GM12864 (cell line): ENCODE results near the gene RTP5.

Experiments
- DNase-seq: peaks from one replicate; pipeline ENCODE4 v3.0.0-alpha.2; 2011; ENCODE audit warnings: low read depth
- H3K4me3 ChIP-seq: 2 replicates; pipeline ENCODE4 v1.5.1; 2011; ENCODE audit warnings: mild to moderate bottlenecking, low read depth, low read length, control low read depth
- TF ChIP-seq, protein P1 (sequence below): IDR thresholded peaks from 2 replicates; pipeline ENCODE4 v1.5.1; 2011; ENCODE audit warnings: low read depth, mild to moderate bottlenecking, moderate library complexity, low read length, control low read depth, inconsistent platforms; ENCODE audit errors: missing control alignments

Gene RTP5

GRCh38 chr2:241865416-241865956 lies 4.0 kb upstream of the RTP5 start:
- no peak for DNase-seq
- no peak overlapping the region for H3K4me3 ChIP-seq
- TF ChIP-seq, protein P1, sequence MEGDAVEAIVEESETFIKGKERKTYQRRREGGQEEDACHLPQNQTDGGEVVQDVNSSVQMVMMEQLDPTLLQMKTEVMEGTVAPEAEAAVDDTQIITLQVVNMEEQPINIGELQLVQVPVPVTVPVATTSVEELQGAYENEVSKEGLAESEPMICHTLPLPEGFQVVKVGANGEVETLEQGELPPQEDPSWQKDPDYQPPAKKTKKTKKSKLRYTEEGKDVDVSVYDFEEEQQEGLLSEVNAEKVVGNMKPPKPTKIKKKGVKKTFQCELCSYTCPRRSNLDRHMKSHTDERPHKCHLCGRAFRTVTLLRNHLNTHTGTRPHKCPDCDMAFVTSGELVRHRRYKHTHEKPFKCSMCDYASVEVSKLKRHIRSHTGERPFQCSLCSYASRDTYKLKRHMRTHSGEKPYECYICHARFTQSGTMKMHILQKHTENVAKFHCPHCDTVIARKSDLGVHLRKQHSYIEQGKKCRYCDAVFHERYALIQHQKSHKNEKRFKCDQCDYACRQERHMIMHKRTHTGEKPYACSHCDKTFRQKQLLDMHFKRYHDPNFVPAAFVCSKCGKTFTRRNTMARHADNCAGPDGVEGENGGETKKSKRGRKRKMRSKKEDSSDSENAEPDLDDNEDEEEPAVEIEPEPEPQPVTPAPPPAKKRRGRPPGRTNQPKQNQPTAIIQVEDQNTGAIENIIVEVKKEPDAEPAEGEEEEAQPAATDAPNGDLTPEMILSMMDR = no peak

DNA sequence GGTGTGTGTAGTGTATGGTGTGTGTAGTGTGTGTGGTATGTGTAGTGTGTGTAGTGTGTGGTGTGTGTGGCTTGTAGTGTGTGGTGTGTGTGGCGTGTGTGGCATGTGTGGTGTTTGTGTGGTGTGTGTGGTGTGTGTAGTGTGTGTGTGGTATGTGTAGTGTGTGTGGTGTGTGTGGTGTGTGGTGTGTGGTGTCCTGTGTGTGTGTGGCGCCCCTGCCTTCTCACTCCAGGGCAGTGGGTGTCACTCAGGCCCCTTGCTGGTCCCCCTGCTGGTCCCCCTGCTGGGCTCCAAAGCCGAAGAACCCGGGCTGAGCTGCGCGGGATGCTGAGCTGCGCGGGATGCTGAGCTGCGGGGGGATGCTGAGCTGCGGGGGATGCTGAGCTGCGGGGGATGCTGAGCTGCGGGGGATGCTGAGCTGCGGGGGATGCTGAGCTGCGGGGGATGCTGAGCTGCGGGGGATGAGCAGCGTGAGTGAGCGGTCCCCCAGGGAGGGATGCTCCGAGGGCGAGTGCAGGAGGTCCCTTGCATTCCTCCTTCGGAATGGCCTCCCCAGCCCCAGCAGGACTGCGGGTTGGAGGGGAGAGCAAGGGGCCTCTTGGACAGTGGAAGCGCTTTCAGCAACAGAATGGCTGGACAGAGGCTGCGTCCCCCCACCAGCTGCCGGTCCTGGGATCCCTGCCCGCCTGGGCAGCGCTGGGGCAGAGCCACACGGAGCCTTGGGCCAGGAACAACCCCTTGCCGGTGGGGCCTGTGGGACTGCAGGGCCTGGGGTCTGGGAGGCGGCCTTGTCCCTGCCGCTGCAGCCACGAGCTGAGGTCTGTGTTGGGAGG lies 3.4 kb upstream of the RTP5 start:
- TF ChIP-seq, protein P1 = no peak
- no peak for DNase-seq
- no peak overlapping the region for H3K4me3 ChIP-seq

DNA sequence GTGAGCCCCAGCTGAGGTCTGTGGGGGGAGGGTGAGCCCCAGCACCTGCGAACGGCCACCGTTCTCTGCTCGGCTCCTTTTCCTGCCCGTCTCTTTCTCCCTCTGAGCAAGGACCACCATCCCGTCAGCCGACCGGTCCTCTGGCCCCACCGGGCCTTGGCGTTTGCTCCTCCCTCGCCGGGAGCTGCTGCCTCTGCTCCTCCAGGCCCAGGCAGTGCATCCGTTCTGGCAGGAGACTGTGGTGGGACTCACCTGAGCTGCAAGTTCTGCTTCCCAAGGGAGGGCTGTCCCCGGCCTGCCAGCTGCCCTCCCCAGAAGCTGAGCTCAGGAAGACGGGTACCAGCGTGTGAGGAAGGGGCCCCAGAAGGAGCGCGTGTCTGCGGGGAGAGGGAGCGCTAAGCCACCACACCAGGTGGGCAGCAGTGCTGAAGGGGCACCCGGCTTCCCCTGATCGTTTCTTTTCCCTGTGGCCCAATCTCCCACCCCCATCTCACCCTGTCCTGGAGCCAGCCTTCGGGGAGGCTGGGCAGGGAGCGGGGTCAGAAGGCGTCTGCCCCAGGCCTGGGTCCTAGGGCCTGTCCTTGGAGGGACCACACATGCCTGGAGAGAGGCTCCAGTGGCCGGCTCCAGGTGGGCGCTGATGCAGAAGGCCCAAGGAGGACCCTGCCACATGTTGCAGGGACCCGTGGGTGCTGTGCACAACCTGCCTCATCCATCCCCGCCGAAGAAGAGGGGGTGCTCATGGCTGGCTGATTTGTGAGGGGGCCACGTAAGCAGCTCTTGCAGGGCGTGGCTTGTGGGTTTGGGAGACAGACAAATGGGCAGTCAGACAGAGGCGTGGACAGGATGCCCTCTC lies 2.5 kb upstream of the RTP5 start:
- DNase-seq = no peak
- H3K4me3 ChIP-seq = no peak overlapping the region
- TF ChIP-seq, protein P1 = no peak

GRCh38 chr2:241867776-241868420 lies 1.6 kb upstream of the RTP5 start:
- H3K4me3 ChIP-seq = no peak overlapping the region

GRCh38 chr2:241868661-241869081 lies 858 bp upstream of the RTP5 start:
- no peak overlapping the region for H3K4me3 ChIP-seq
- TF ChIP-seq, protein P1 = no peak
- no peak for DNase-seq

More at GRCh38 chr2:241867776-241868420, 1.6 kb upstream of the RTP5 start:
- DNase-seq = no peak
- TF ChIP-seq, protein P1 = no peak

- H3K4me3 ChIP-seq = no peak overlapping the region
- no peak for DNase-seq
- TF ChIP-seq, protein P1 = no peak
These were observed 582 bp downstream of the RTP5 start for GRCh38 chr2:241870081-241870541.
